Liver (tissue), 9 donors: Measurements from ENCODE around the gene CREB5. TPM values are rescaled to one million over a fixed set of nuclear protein-coding genes. Genes with fewer than 3 reads are reported as not detected.

Source experiments
- DNase-seq: peaks from one replicate; pipeline ENCODE4 v3.0.0-alpha.2; 2017; ENCODE audit warnings: low spot score
- H3K27ac ChIP-seq, 2 donors: one replicate each; pipeline ENCODE4 v1.7.0; 2013; ENCODE audit warnings: inconsistent platforms in 2 of 2, low read length in 2 of 2, control low read depth in 1 of 2, low read depth in 1 of 2, mild to moderate bottlenecking in 1 of 2
- H3K27me3 ChIP-seq, 4 donors: one replicate each; pipeline versions ENCODE4 v1.6.1 to v1.7.0; 2013; ENCODE audit warnings: low read length in 3 of 4, inconsistent platforms in 1 of 4, mild to moderate bottlenecking in 1 of 4, moderate library complexity in 1 of 4; ENCODE audit not compliant: control insufficient read depth in 4 of 4, insufficient read depth in 4 of 4
- H3K36me3 ChIP-seq, 4 donors: one replicate each; pipeline versions ENCODE4 v1.6.1 to v1.7.0; 2013; ENCODE audit warnings: low read length in 3 of 4, mild to moderate bottlenecking in 3 of 4, low read depth in 1 of 4, moderate library complexity in 1 of 4; ENCODE audit not compliant: control insufficient read depth in 4 of 4, insufficient read depth in 3 of 4
- H3K4me1 ChIP-seq, 4 donors: one replicate each; pipeline versions ENCODE4 v1.6.1 to v1.7.0; 2013; ENCODE audit warnings: low read length in 3 of 4, mild to moderate bottlenecking in 3 of 4, moderate library complexity in 1 of 4; ENCODE audit not compliant: control insufficient read depth in 4 of 4, insufficient read depth in 4 of 4
- H3K4me3 ChIP-seq, 3 donors: one replicate each; pipeline versions ENCODE4 v1.6.1 to v1.7.0; 2013; ENCODE audit warnings: low read length in 3 of 3, control low read depth in 1 of 3, low read depth in 1 of 3, mild to moderate bottlenecking in 1 of 3
- H3K9ac ChIP-seq, 2 donors: one replicate each; pipeline ENCODE4 v1.7.0; 2013; ENCODE audit warnings: low read length in 2 of 2, mild to moderate bottlenecking in 2 of 2, moderate library complexity in 2 of 2, control low read depth in 1 of 2, low read depth in 1 of 2
- H3K9me3 ChIP-seq, 4 donors: one replicate each; pipeline versions ENCODE4 v1.6.1 to v1.7.0; 2013; ENCODE audit warnings: low read length in 3 of 4; ENCODE audit not compliant: control insufficient read depth in 4 of 4
- CTCF ChIP-seq: fragments of 150-350 bp; IDR thresholded peaks from 2 replicates; pipeline ENCODE4 v1.5.1; 2017; ENCODE audit warnings: improper control_type of control experiment, low read depth, low read length; ENCODE audit not compliant: missing input control
- EGR1 ChIP-seq, 2 donors: IDR thresholded peaks; 2 replicates each; pipeline ENCODE4 v1.6.1; 2016 to 2018; ENCODE audit warnings: antibody characterized with exemption in 2 of 2, low read depth in 2 of 2
- FOXA1 ChIP-seq: IDR thresholded peaks from 2 replicates; pipeline ENCODE4 v1.6.1; 2016; ENCODE audit warnings: antibody characterized with exemption
- HNF4A ChIP-seq, 2 donors: conservative IDR thresholded peaks; 2 replicates each; pipeline ENCODE4 v1.6.1; 2016; ENCODE audit warnings: antibody characterized with exemption in 2 of 2, mild to moderate bottlenecking in 2 of 2
- HNF4G ChIP-seq: IDR thresholded peaks from 2 replicates; pipeline ENCODE4 v1.6.1; 2016; ENCODE audit warnings: antibody characterized with exemption
- MAX ChIP-seq: IDR thresholded peaks from 2 replicates; pipeline ENCODE4 v1.6.1; 2016; ENCODE audit warnings: antibody characterized with exemption
- RAD21 ChIP-seq, 2 donors: IDR thresholded peaks; 2 replicates each; pipeline ENCODE4 v1.6.1; 2016; ENCODE audit warnings: antibody characterized with exemption in 2 of 2, mild to moderate bottlenecking in 2 of 2
- REST ChIP-seq: IDR thresholded peaks from 2 replicates; pipeline ENCODE4 v1.6.1; 2016; ENCODE audit warnings: antibody characterized with exemption, mild to moderate bottlenecking
- RXRA ChIP-seq, 2 donors: IDR thresholded peaks; 2 replicates each; pipeline ENCODE4 v1.6.1; 2017 to 2018; ENCODE audit warnings: antibody characterized with exemption in 2 of 2, mild to moderate bottlenecking in 1 of 2
- SP1 ChIP-seq: IDR thresholded peaks from 2 replicates; pipeline ENCODE4 v1.6.1; 2018; ENCODE audit warnings: antibody characterized with exemption, mild to moderate bottlenecking
- TAF1 ChIP-seq: conservative IDR thresholded peaks from 2 replicates; pipeline ENCODE4 v1.6.1; 2016; ENCODE audit warnings: antibody characterized with exemption, mild to moderate bottlenecking
- WGBS: extraction: QIAGEN DNeasy Blood & Tissue Kit; methylation state at CpG from one replicate; pipeline ENCODE4 v1.1.7; 2013; 5-methylcytosine and 5-hydroxymethylcytosine counted together
- polyA plus RNA-seq, 2 donors: library from polyadenylated mRNA; stranded (reverse) in 1 of 2; unstranded in 1 of 2; fragments of 200-250 nt in 1 of 2; fragments of >200 nt in 1 of 2; fragmentation: Nextera tagmentation in 1 of 2; extraction: Ambion mirVana in 1 of 2; gene quantifications; one replicate each; pipeline versions ENCODE4 v1.2.1 to v1.2.3, GENCODE V29; 2013 to 2015
- total RNA-seq, 2 donors: library from RNA; depleted of rRNA; stranded (reverse); fragments of >200 nt; gene quantifications; one replicate each; pipeline ENCODE4 v1.2.3, GENCODE V29; 2014
- donor health status: healthy.
- donor health status: healthy.
- donor health status: healthy.
- donor health status: healthy.
- donor health status: healthy.

CREB5 gene
- total and polyA plus RNA-seq, 4 donors = 0.25 to 0.92 (median 0.67) TPM

- DNase-seq = no peak
- H3K9ac ChIP-seq = no peak overlapping the region
- TF ChIP-seq SP1 (no peak), RAD21 (IDR thresholded peaks at IDR 0.05) (no peak), RXRA (IDR thresholded peaks at IDR 0.05) (no peak), REST (no peak), HNF4A (conservative IDR thresholded peaks at IDR 0.05) (no peak), FOXA1 (no peak), HNF4G (no peak), CTCF (no peak), EGR1 (IDR thresholded peaks at IDR 0.05; ENCODE audit: low read depth in 2 of 2) (no peak), TAF1 (no peak)
- H3K4me3 ChIP-seq = no peak overlapping the region
- 83% methylated on average over 8 of the region's 8 CpGs for WGBS
- no peaks in the 10 kb centered on the region for H3K36me3 ChIP-seq
- no peaks in the 10 kb centered on the region for H3K9me3 ChIP-seq
- H3K27me3 ChIP-seq = peaks cover 0 to 5% (median 3%) of the 10 kb centered on the region in 4 donors
- H3K4me1 ChIP-seq = no peaks in the 10 kb centered on the region
- H3K27ac ChIP-seq = no peak overlapping the region
Measured at GRCh38 chr7:28440055-28440601, 27.8 kb downstream of the CREB5 start.

DNA sequence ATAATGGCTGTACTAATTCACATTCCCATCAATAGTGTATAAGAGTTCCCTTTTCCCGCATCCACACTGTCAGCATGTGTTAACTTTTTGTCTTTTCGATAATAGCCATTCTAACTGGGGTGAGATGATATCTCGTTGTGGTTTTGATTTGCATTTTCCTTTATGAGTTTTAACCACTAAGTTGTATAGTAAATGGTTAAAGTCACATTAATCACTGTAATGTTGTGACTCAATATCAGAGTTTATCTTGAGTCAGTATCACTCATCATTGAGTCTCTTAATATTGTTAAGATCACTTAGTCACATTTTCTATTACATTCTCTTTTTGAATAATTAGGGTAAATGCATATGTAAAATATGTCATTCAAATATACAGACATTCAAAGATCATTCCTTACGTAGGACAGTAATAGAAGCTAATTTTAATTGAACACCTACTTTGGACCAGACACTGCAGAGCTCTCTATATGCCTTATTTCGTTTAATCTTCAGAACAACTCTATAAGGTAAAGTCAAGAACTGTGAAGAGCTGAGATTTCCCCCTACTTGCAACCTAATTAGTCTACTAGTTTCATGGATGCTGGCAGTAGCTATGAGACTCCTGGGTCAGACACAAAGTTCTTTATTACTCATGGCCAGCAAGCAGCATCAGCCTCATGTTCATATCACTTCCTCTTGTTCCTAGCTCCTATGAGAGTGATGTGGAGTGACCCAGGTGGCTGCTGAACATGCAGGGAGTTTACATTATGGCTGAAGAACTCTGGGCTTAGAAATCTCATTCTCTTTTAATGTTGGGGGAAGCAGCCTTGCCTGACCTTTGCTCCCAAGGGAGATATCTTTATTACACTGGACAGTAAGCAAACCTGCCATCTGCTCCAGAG, 30.5 kb downstream of the CREB5 start:
- Histone ChIP-seq H3K27me3 (peaks cover 0 to 6% (median under 1%) of the 10 kb centered on the region in 4 donors), H3K27ac (no peak overlapping the region), H3K9me3 (no peaks in the 10 kb centered on the region), H3K36me3 (no peaks in the 10 kb centered on the region), H3K9ac (no peak overlapping the region), H3K4me3 (no peak overlapping the region), H3K4me1 (no peaks in the 10 kb centered on the region)
- DNase-seq = no peak
- WGBS = 85% methylated on average over 5 of the region's 5 CpGs
- TF ChIP-seq HNF4G = no peak
- no peak for TF ChIP-seq MAX
- no peak for TF ChIP-seq SP1
